ENCODE data around the gene PCDHB7. TPM values are rescaled to one million over a fixed set of nuclear protein-coding genes. Genes with fewer than 3 reads are reported as not detected.
A peak's percentile ranks its signal among the peaks of the same experiment; 100 is the strongest.
"Not testable (repeated sequence)": the region's sequence is repeated elsewhere in the genome, so short reads cannot be mapped to it uniquely, and the experiment has no call there.

Gene PCDHB7
- total RNA-seq, 2 experiments from 2014 or later = not detected

DNA sequence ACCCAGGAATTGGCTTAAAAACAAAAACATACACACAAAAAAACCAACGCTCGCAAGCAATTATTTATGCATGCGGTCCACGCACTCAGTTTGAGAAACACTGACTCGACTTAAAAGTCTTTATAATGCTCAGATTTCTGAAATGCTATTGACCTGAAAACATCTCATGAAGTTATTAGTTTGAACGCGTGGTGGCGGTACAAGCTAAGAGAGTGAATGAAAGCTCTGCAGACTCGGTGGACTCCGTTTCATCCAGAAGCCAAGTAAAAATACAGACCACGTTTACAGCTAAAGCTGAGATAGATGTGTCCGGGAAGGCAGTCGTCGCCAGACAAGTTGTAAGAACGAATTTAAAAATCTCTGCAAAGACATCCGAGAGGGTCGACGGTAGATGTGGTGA is 22.6 kb upstream of the PCDHB7 start, which contains the start of gene PCDHB6:
Gene PCDHB6, plus strand, starts transcription at position 246 of the 400 bp plus-strand sequence. CDS start 201 bp downstream, outside the sequence.
- TF ChIP-seq EZH2phosphoT487 (IDR thresholded peaks at IDR 0.05; ENCODE audit: borderline replicate concordance, low read depth, low read length) = no peak
- TF ChIP-seq, protein P1, sequence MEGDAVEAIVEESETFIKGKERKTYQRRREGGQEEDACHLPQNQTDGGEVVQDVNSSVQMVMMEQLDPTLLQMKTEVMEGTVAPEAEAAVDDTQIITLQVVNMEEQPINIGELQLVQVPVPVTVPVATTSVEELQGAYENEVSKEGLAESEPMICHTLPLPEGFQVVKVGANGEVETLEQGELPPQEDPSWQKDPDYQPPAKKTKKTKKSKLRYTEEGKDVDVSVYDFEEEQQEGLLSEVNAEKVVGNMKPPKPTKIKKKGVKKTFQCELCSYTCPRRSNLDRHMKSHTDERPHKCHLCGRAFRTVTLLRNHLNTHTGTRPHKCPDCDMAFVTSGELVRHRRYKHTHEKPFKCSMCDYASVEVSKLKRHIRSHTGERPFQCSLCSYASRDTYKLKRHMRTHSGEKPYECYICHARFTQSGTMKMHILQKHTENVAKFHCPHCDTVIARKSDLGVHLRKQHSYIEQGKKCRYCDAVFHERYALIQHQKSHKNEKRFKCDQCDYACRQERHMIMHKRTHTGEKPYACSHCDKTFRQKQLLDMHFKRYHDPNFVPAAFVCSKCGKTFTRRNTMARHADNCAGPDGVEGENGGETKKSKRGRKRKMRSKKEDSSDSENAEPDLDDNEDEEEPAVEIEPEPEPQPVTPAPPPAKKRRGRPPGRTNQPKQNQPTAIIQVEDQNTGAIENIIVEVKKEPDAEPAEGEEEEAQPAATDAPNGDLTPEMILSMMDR (conservative IDR thresholded peaks at IDR 0.05; ENCODE audit: low read length) = peak; percentile 53
- Histone ChIP-seq H3K4me3 (ENCODE audit: low read depth, low read length, poor library complexity, severe bottlenecking) (no peak within 1 kb of the TSS), H3K79me2 (ENCODE audit: insufficient read depth, low read depth, low read length) (no peaks in the 10 kb centered on the region), H2AFZ (ENCODE audit: low read length) (no peak within 1 kb of the TSS), H3K36me3 (ENCODE audit: insufficient read depth, low read length) (no peaks in the 10 kb centered on the region), H3K9me3 (ENCODE audit: low read length) (no peaks in the 10 kb centered on the region), H3K9me2 (ENCODE audit: insufficient read depth, low read length) (no peaks in the 10 kb centered on the region), H3K4me2 (ENCODE audit: low read length) (no peak within 1 kb of the TSS), H4K20me1 (ENCODE audit: insufficient read depth, low read length) (no peaks in the 10 kb centered on the region), H3K4me1 (ENCODE audit: insufficient read depth, low read length, poor library complexity, severe bottlenecking) (no peaks in the 10 kb centered on the region), H3K27ac (ENCODE audit: low read depth, low read length, poor library complexity, severe bottlenecking) (no peak within 1 kb of the TSS)
- DNase-seq (ENCODE audit: low spot score) = no peak
- BruUV-seq (replicated peaks) = no TSS peak
- ChIA-PET POLR2A (no interaction called here), CTCF (ENCODE audit: unreplicated experiment) (no interaction called here)
- intact Hi-C loops (cut with micrococcal nuclease; ENCODE audit: unreplicated experiment) = no loop called here

DNA sequence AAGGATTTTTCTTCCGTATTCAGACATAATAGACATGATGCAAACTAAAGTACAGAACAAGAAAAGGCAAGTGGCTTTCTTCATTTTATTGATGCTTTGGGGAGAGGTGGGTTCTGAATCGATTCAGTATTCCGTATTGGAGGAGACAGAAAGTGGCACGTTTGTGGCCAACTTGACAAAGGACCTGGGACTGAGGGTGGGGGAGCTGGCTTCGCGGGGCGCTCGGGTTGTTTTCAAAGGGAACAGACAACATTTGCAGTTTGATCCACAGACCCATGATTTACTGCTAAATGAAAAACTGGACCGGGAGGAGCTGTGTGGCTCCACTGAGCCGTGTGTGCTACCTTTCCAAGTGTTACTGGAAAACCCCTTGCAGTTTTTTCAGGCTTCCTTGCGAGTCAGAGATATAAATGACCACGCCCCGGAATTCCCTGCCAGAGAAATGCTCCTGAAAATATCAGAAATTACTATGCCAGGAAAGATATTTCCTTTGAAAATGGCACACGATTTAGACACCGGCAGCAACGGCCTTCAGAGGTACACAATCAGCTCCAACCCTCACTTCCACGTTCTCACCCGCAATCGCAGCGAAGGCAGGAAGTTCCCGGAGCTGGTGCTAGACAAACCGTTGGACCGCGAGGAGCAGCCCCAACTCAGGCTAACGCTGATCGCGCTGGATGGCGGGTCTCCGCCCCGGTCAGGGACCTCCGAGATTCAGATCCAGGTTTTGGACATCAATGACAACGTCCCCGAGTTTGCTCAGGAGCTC is 22.0 kb upstream of the PCDHB7 start:
- no peak for DNase-seq (ENCODE audit: low spot score)
- Histone ChIP-seq H3K9me2 (ENCODE audit: insufficient read depth, low read length) (no peaks in the 10 kb centered on the region), H3K27ac (ENCODE audit: low read depth, low read length, poor library complexity, severe bottlenecking) (no peak overlapping the region), H3K4me3 (ENCODE audit: low read depth, low read length, poor library complexity, severe bottlenecking) (no peak overlapping the region), H3K4me2 (ENCODE audit: low read length) (no peak overlapping the region), H2AFZ (ENCODE audit: low read length) (no peak overlapping the region), H3K79me2 (ENCODE audit: insufficient read depth, low read depth, low read length) (no peaks in the 10 kb centered on the region), H3K36me3 (ENCODE audit: insufficient read depth, low read length) (no peaks in the 10 kb centered on the region), H3K4me1 (ENCODE audit: insufficient read depth, low read length, poor library complexity, severe bottlenecking) (no peaks in the 10 kb centered on the region), H4K20me1 (ENCODE audit: insufficient read depth, low read length) (no peaks in the 10 kb centered on the region), H3K9me3 (ENCODE audit: low read length) (no peaks in the 10 kb centered on the region)
- ChIA-PET POLR2A (no interaction called here), CTCF (ENCODE audit: unreplicated experiment) (no interaction called here)
- intact Hi-C loops (cut with micrococcal nuclease; ENCODE audit: unreplicated experiment) = no loop called here
- BruUV-seq (replicated peaks) = no TSS peak
- TF ChIP-seq EZH2phosphoT487 (IDR thresholded peaks at IDR 0.05; ENCODE audit: borderline replicate concordance, low read depth, low read length) = no peak
- TF ChIP-seq, protein P1 (conservative IDR thresholded peaks at IDR 0.05; ENCODE audit: low read length) = no peak

DNA sequence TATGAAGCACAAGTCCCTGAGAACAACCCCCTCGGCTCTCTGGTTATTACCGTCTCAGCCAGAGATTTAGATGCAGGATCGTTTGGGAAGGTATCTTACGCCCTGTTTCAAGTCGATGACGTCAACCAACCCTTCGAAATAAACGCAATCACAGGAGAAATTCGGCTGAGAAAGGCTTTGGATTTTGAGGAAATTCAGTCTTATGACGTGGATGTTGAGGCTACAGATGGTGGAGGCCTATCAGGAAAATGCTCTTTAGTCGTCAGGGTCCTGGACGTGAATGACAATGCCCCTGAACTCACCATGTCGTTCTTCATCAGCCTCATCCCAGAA is 21.5 kb upstream of the PCDHB7 start:
- Histone ChIP-seq H3K79me2 (ENCODE audit: insufficient read depth, low read depth, low read length) (no peaks in the 10 kb centered on the region), H3K4me3 (ENCODE audit: low read depth, low read length, poor library complexity, severe bottlenecking) (no peak overlapping the region), H2AFZ (ENCODE audit: low read length) (no peak overlapping the region), H3K36me3 (ENCODE audit: insufficient read depth, low read length) (no peaks in the 10 kb centered on the region), H3K9me2 (ENCODE audit: insufficient read depth, low read length) (no peaks in the 10 kb centered on the region), H3K27ac (ENCODE audit: low read depth, low read length, poor library complexity, severe bottlenecking) (no peak overlapping the region), H3K4me1 (ENCODE audit: insufficient read depth, low read length, poor library complexity, severe bottlenecking) (no peaks in the 10 kb centered on the region), H4K20me1 (ENCODE audit: insufficient read depth, low read length) (no peaks in the 10 kb centered on the region), H3K4me2 (ENCODE audit: low read length) (no peak overlapping the region), H3K9me3 (ENCODE audit: low read length) (no peaks in the 10 kb centered on the region)
- intact Hi-C loops (cut with micrococcal nuclease; ENCODE audit: unreplicated experiment) = no loop called here
- no peak for TF ChIP-seq EZH2phosphoT487 (IDR thresholded peaks at IDR 0.05; ENCODE audit: borderline replicate concordance, low read depth, low read length)
- TF ChIP-seq, protein P1 (conservative IDR thresholded peaks at IDR 0.05; ENCODE audit: low read length) = no peak
- ChIA-PET POLR2A (no interaction called here), CTCF (ENCODE audit: unreplicated experiment) (no interaction called here)
- no peak for DNase-seq (ENCODE audit: low spot score)
- no TSS peak for BruUV-seq (replicated peaks)

DNA sequence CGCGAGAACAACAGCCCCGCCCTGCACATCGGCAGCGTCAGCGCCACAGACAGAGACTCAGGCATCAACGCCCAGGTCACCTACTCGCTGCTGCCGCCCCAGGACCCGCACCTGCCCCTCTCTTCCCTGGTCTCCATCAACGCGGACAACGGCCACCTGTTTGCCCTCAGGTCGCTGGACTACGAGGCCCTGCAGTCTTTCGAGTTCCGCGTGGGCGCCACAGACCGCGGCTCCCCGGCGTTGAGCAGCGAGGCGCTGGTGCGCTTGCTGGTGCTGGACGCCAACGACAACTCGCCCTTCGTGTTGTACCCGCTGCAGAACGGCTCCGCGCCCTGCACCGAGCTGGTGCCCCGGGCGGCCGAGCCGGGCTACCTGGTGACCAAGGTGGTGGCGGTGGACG is 20.8 kb upstream of the PCDHB7 start:
- H3K79me2 ChIP-seq (ENCODE audit: insufficient read depth, low read depth, low read length); H3K4me1 ChIP-seq (ENCODE audit: insufficient read depth, low read length, poor library complexity, severe bottlenecking); H4K20me1 ChIP-seq (ENCODE audit: insufficient read depth, low read length); H3K9me2 ChIP-seq (ENCODE audit: insufficient read depth, low read length); POLR2A ChIA-PET; H2AFZ ChIP-seq (ENCODE audit: low read length); DNase-seq (ENCODE audit: low spot score); BruUV-seq (replicated peaks); intact Hi-C loops (cut with micrococcal nuclease; ENCODE audit: unreplicated experiment); H3K27ac ChIP-seq (ENCODE audit: low read depth, low read length, poor library complexity, severe bottlenecking); H3K9me3 ChIP-seq (ENCODE audit: low read length); H3K4me2 ChIP-seq (ENCODE audit: low read length); CTCF ChIA-PET (ENCODE audit: unreplicated experiment); H3K4me3 ChIP-seq (ENCODE audit: low read depth, low read length, poor library complexity, severe bottlenecking); H3K36me3 ChIP-seq (ENCODE audit: insufficient read depth, low read length): not testable (repeated sequence)

Data from OCI-LY7 (cell line).